WTC11 (cell line): ENCODE results near the gene ARPC1A. TPM values are rescaled to one million over a fixed set of nuclear protein-coding genes. Genes with fewer than 3 reads are reported as not detected.

Source experiments
- ATAC-seq: fragments of 200-7000 bp; cut with Tn5 transposase; 2 replicates; pipeline ENCODE4 v1.10.0; 2021; ENCODE audit warnings: mild to moderate bottlenecking, moderate library complexity
- CTCF ChIA-PET: fragments of 300-600 bp; sonication (Branson Sonifier 250); formaldehyde crosslinking; loops from one replicate; lab custom pipeline; 2021; ENCODE audit warnings: antibody characterized with exemption; lab: Charles Lee
- POLR2A ChIA-PET: fragments of 350-600 bp; sonication (Branson Sonifier 250); formaldehyde crosslinking; loops from one replicate; lab custom pipeline; 2021; ENCODE audit warnings: antibody characterized with exemption; lab: Charles Lee
- DNase-seq: peaks from one replicate; pipeline ENCODE4 v3.0.0; 2021; ENCODE audit warnings: low spot score
- H3K27ac Mint-ChIP-seq: 2 replicates; pipeline ENCODE4 v1.8.0; 2021; ENCODE audit warnings: mixed read lengths
- H3K27me3 Mint-ChIP-seq: 2 replicates; pipeline ENCODE4 v1.8.0; 2021; ENCODE audit warnings: low read depth, mild to moderate bottlenecking, moderate library complexity, mixed read lengths
- H3K36me3 Mint-ChIP-seq: 2 replicates; pipeline ENCODE4 v1.8.0; 2021; ENCODE audit warnings: mixed read lengths
- H3K4me1 Mint-ChIP-seq: 2 replicates; pipeline ENCODE4 v1.8.0; 2022; ENCODE audit warnings: mixed read lengths
- H3K4me3 Mint-ChIP-seq: 2 replicates; pipeline ENCODE4 v1.8.0; 2021; ENCODE audit warnings: mild to moderate bottlenecking, moderate library complexity, mixed read lengths
- H3K9me3 Mint-ChIP-seq: 2 replicates; pipeline ENCODE4 v1.8.0; 2021; ENCODE audit warnings: mixed read lengths
- EMX1 ChIP-seq: fragments of 250-450 bp; sonication (Bioruptor Pico); IDR thresholded peaks from 2 replicates; pipeline ENCODE4 v1.8.0; 2021; ENCODE audit warnings: mild to moderate bottlenecking
- FOXK1 ChIP-seq: sonication (generic); formaldehyde crosslinking; IDR thresholded peaks from 2 replicates; pipeline ENCODE4 v1.8.0; 2022; ENCODE audit warnings: mild to moderate bottlenecking, moderate library complexity, missing genetic modification reagents
- MXD4 ChIP-seq: fragments of 250-450 bp; sonication (Bioruptor Pico); IDR thresholded peaks from 2 replicates; pipeline ENCODE4 v1.8.0; 2021; ENCODE audit warnings: mild to moderate bottlenecking, moderate library complexity, borderline replicate concordance
- MYBL2 ChIP-seq: sonication (generic); formaldehyde crosslinking; IDR thresholded peaks from 2 replicates; pipeline ENCODE4 v1.8.1; 2023; ENCODE audit warnings: mild to moderate bottlenecking, moderate library complexity, missing genetic modification reagents
- NFATC4 ChIP-seq: fragments of 250-450 bp; sonication (Bioruptor Pico); IDR thresholded peaks from 2 replicates; pipeline ENCODE4 v1.9.0; 2021; ENCODE audit warnings: mild to moderate bottlenecking
- RELA ChIP-seq: sonication (generic); formaldehyde crosslinking; IDR thresholded peaks from 2 replicates; pipeline ENCODE4 v1.8.1; 2022; ENCODE audit warnings: missing genetic modification reagents, mild to moderate bottlenecking, borderline replicate concordance
- RORB ChIP-seq: fragments of 250-450 bp; sonication (Bioruptor Pico); IDR thresholded peaks from 2 replicates; pipeline ENCODE4 v1.9.0; 2021; ENCODE audit warnings: mild to moderate bottlenecking
- ZNF121 ChIP-seq: sonication (generic); formaldehyde crosslinking; IDR thresholded peaks from 2 replicates; pipeline ENCODE4 v1.8.0; 2023; ENCODE audit warnings: missing genetic modification reagents
- ZNF263 ChIP-seq: sonication (generic); formaldehyde crosslinking; IDR thresholded peaks from 2 replicates; pipeline ENCODE4 v1.8.1; 2022; ENCODE audit warnings: low read depth, mild to moderate bottlenecking, moderate library complexity, missing genetic modification reagents
- ZNF317 ChIP-seq: sonication (generic); formaldehyde crosslinking; IDR thresholded peaks from 2 replicates; pipeline ENCODE4 v1.8.1; 2023; ENCODE audit warnings: low read depth, mild to moderate bottlenecking, moderate library complexity, missing genetic modification reagents, borderline replicate concordance
- ZNF532 ChIP-seq: fragments of 250-450 bp; sonication (Bioruptor Pico); IDR thresholded peaks from 2 replicates; pipeline ENCODE4 v1.9.0; 2021; ENCODE audit warnings: mild to moderate bottlenecking, borderline replicate concordance
- ZNF671 ChIP-seq: fragments of 250-450 bp; sonication (Bioruptor Pico); IDR thresholded peaks from 2 replicates; pipeline ENCODE4 v1.8.0; 2021; ENCODE audit warnings: mild to moderate bottlenecking
- total RNA-seq: library from RNA; stranded (reverse); gene quantifications from 3 replicates; pipeline ENCODE4 v1.2.3, GENCODE V29; 2021
- TF ChIP-seq, protein P1 (sequence below): sonication (generic); formaldehyde crosslinking; IDR thresholded peaks from 2 replicates; pipeline ENCODE4 v1.8.0; 2023; ENCODE audit warnings: missing genetic modification reagents, mild to moderate bottlenecking, borderline replicate concordance
- TF ChIP-seq, protein P2 (sequence below): sonication (generic); formaldehyde crosslinking; IDR thresholded peaks from 2 replicates; pipeline ENCODE4 v1.8.0; 2023; ENCODE audit warnings: mild to moderate bottlenecking, missing genetic modification reagents
- TF ChIP-seq, protein P3 (sequence below): sonication (generic); formaldehyde crosslinking; IDR thresholded peaks from 2 replicates; pipeline ENCODE4 v1.8.0; 2022; ENCODE audit warnings: missing genetic modification reagents
- TF ChIP-seq, protein P4 (sequence below): sonication (generic); formaldehyde crosslinking; IDR thresholded peaks from 2 replicates; pipeline ENCODE4 v1.8.0; 2022; ENCODE audit warnings: mild to moderate bottlenecking, missing genetic modification reagents

Gene ARPC1A
- total RNA-seq, 1 experiment from 2014 or later = 149 TPM

- TF ChIP-seq ZNF532 (CRISPR knock-in tag) = no peak
- TF ChIP-seq, protein P1, sequence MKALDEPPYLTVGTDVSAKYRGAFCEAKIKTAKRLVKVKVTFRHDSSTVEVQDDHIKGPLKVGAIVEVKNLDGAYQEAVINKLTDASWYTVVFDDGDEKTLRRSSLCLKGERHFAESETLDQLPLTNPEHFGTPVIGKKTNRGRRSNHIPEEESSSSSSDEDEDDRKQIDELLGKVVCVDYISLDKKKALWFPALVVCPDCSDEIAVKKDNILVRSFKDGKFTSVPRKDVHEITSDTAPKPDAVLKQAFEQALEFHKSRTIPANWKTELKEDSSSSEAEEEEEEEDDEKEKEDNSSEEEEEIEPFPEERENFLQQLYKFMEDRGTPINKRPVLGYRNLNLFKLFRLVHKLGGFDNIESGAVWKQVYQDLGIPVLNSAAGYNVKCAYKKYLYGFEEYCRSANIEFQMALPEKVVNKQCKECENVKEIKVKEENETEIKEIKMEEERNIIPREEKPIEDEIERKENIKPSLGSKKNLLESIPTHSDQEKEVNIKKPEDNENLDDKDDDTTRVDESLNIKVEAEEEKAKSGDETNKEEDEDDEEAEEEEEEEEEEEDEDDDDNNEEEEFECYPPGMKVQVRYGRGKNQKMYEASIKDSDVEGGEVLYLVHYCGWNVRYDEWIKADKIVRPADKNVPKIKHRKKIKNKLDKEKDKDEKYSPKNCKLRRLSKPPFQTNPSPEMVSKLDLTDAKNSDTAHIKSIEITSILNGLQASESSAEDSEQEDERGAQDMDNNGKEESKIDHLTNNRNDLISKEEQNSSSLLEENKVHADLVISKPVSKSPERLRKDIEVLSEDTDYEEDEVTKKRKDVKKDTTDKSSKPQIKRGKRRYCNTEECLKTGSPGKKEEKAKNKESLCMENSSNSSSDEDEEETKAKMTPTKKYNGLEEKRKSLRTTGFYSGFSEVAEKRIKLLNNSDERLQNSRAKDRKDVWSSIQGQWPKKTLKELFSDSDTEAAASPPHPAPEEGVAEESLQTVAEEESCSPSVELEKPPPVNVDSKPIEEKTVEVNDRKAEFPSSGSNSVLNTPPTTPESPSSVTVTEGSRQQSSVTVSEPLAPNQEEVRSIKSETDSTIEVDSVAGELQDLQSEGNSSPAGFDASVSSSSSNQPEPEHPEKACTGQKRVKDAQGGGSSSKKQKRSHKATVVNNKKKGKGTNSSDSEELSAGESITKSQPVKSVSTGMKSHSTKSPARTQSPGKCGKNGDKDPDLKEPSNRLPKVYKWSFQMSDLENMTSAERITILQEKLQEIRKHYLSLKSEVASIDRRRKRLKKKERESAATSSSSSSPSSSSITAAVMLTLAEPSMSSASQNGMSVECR (CRISPR knock-in tag) = no peak
- TF ChIP-seq MYBL2 (CRISPR knock-in tag) = no peak
- TF ChIP-seq ZNF263 (CRISPR knock-in tag) = no peak
- no peak for TF ChIP-seq ZNF121 (CRISPR knock-in tag)
- TF ChIP-seq NFATC4 = no peak
- TF ChIP-seq RELA (CRISPR knock-in tag) = no peak
- TF ChIP-seq FOXK1 (CRISPR knock-in tag) = no peak
These were observed 77.2 kb downstream of the ARPC1A start (continued) for GRCh38 chr7:99402854-99403253.

DNA sequence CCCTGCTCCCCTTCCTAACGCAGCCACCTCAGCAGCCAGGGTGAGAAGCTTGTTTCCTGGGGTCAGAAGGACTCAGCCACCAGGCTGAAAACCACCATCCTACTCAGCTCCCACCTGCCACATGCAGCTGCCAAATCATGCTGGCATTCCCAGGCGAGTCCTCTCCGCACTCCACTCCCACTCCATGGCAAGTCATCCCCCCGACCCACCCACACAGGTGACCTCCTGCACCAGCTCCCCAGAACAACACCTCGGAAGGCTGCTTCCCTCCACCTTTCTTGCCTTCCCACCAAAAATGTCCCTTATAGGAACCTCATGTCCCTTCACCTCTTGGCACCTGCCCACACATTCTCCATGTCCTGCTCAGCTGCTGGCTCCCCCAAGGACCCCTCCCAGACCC lies 78.1 kb downstream of the ARPC1A start:
- CTCF ChIA-PET = no interaction called here
- Mint-ChIP-seq H3K36me3 (peaks cover 51% of the 10 kb centered on the region), H3K4me3 (no peak overlapping the region), H3K27me3 (no peaks in the 10 kb centered on the region), H3K27ac (no peak overlapping the region; the same call in 1 of the 2 replicates), H3K4me1 (peaks cover 13% of the 10 kb centered on the region), H3K9me3 (no peaks in the 10 kb centered on the region)
- no peak for DNase-seq
- POLR2A ChIA-PET = interaction anchor here (0.5 to 0.6 kb wide), 2 partner anchors 14 to 68 kb away, joined by 3 read pairs; no protein-coding TSS in a partner anchor
- ATAC-seq = no peak
- TF ChIP-seq ZNF532 (CRISPR knock-in tag) (no peak), MXD4 (CRISPR knock-in tag) (no peak), RORB (no peak), ZNF263 (CRISPR knock-in tag) (no peak), ZNF671 (CRISPR knock-in tag) (no peak), ZNF317 (CRISPR knock-in tag) (no peak), EMX1 (no peak)
- TF ChIP-seq, protein P2, sequence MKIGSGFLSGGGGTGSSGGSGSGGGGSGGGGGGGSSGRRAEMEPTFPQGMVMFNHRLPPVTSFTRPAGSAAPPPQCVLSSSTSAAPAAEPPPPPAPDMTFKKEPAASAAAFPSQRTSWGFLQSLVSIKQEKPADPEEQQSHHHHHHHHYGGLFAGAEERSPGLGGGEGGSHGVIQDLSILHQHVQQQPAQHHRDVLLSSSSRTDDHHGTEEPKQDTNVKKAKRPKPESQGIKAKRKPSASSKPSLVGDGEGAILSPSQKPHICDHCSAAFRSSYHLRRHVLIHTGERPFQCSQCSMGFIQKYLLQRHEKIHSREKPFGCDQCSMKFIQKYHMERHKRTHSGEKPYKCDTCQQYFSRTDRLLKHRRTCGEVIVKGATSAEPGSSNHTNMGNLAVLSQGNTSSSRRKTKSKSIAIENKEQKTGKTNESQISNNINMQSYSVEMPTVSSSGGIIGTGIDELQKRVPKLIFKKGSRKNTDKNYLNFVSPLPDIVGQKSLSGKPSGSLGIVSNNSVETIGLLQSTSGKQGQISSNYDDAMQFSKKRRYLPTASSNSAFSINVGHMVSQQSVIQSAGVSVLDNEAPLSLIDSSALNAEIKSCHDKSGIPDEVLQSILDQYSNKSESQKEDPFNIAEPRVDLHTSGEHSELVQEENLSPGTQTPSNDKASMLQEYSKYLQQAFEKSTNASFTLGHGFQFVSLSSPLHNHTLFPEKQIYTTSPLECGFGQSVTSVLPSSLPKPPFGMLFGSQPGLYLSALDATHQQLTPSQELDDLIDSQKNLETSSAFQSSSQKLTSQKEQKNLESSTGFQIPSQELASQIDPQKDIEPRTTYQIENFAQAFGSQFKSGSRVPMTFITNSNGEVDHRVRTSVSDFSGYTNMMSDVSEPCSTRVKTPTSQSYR = no peak
- TF ChIP-seq, protein P3, sequence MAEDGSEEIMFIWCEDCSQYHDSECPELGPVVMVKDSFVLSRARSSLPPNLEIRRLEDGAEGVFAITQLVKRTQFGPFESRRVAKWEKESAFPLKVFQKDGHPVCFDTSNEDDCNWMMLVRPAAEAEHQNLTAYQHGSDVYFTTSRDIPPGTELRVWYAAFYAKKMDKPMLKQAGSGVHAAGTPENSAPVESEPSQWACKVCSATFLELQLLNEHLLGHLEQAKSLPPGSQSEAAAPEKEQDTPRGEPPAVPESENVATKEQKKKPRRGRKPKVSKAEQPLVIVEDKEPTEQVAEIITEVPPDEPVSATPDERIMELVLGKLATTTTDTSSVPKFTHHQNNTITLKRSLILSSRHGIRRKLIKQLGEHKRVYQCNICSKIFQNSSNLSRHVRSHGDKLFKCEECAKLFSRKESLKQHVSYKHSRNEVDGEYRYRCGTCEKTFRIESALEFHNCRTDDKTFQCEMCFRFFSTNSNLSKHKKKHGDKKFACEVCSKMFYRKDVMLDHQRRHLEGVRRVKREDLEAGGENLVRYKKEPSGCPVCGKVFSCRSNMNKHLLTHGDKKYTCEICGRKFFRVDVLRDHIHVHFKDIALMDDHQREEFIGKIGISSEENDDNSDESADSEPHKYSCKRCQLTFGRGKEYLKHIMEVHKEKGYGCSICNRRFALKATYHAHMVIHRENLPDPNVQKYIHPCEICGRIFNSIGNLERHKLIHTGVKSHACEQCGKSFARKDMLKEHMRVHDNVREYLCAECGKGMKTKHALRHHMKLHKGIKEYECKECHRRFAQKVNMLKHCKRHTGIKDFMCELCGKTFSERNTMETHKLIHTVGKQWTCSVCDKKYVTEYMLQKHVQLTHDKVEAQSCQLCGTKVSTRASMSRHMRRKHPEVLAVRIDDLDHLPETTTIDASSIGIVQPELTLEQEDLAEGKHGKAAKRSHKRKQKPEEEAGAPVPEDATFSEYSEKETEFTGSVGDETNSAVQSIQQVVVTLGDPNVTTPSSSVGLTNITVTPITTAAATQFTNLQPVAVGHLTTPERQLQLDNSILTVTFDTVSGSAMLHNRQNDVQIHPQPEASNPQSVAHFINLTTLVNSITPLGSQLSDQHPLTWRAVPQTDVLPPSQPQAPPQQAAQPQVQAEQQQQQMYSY = no peak
- TF ChIP-seq, protein P4, sequence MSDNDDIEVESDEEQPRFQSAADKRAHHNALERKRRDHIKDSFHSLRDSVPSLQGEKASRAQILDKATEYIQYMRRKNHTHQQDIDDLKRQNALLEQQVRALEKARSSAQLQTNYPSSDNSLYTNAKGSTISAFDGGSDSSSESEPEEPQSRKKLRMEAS = no peak
